Activated naive CD8-positive, alpha-beta T cell treated with anti-CD3 and anti-CD28 coated beads, Interleukin-2, amount 10 ng/mL, durations not matched to agents 7 days and 5 days (primary cell): Measurements from ENCODE around the gene VPS26A. TPM values are rescaled to one million over a fixed set of nuclear protein-coding genes. Genes with fewer than 3 reads are reported as not detected.
A peak's percentile ranks its signal among the peaks of the same experiment; 100 is the strongest.

ENCODE experiments used
- ATAC-seq: fragments of 150-1000 bp; cut with Tn5 transposase; one replicate; pipeline ENCODE4 v1.10.0; 2021; ENCODE audit warnings: low read depth, moderate library complexity
- POLR2A ChIA-PET: fragments of 350-600 bp; sonication (Branson Sonifier 250); formaldehyde crosslinking; loops from one replicate; lab custom pipeline; 2021; ENCODE audit warnings: antibody characterized with exemption; lab: Charles Lee
- DNase-seq: peaks from one replicate; pipeline ENCODE4 v3.0.0; 2021
- H3K27ac Mint-ChIP-seq: one replicate; pipeline ENCODE4 v1.8.0; 2022; ENCODE audit warnings: mild to moderate bottlenecking, mixed read lengths
- H3K27me3 Mint-ChIP-seq: one replicate; pipeline ENCODE4 v1.8.0; 2022; ENCODE audit warnings: mild to moderate bottlenecking, moderate library complexity, mixed read lengths
- H3K36me3 Mint-ChIP-seq: one replicate; pipeline ENCODE4 v1.8.0; 2021; ENCODE audit warnings: mild to moderate bottlenecking, mixed read lengths
- H3K4me1 Mint-ChIP-seq: one replicate; pipeline ENCODE4 v1.8.0; 2021; ENCODE audit warnings: mixed read lengths
- H3K4me3 Mint-ChIP-seq: one replicate; pipeline ENCODE4 v1.8.0; 2022; ENCODE audit warnings: mild to moderate bottlenecking, moderate library complexity, mixed read lengths
- H3K9me3 Mint-ChIP-seq: one replicate; pipeline ENCODE4 v1.8.0; 2021; ENCODE audit warnings: mixed read lengths
- total RNA-seq, 2 experiments: library from RNA; stranded (reverse); gene quantifications; one replicate each; pipeline ENCODE4 v1.2.3, GENCODE V29; 2021

The VPS26A gene
- total RNA-seq, 2 experiments from 2014 or later, result 46.7 to 49.7 TPM

- POLR2A ChIA-PET, result interaction anchor here (1.9 kb wide), 1 partner anchor 22 kb away, joined by 6 read pairs; the partner anchor contains the start of gene SUPV3L1
- ATAC-seq, result peak; percentile 44
- no peak overlapping the region for H3K4me3 Mint-ChIP-seq
- H3K9me3 Mint-ChIP-seq, result no peaks in the 10 kb centered on the region
- peak overlapping the region; percentile 67 for H3K27ac Mint-ChIP-seq
- peaks cover 27% of the 10 kb centered on the region for H3K36me3 Mint-ChIP-seq
- DNase-seq, result no peak
- peaks cover 43% of the 10 kb centered on the region for H3K4me1 Mint-ChIP-seq
- H3K27me3 Mint-ChIP-seq, result no peaks in the 10 kb centered on the region
These were observed 78.4 kb downstream of the VPS26A start for GRCh38 chr10:69202332-69202731.

GRCh38 chr10:69208761-69209160 is 84.8 kb downstream of the VPS26A start:
- peaks cover 3% of the 10 kb centered on the region for H3K27me3 Mint-ChIP-seq
- POLR2A ChIA-PET, result no interaction called here
- peak overlapping the region; percentile 51 for H3K27ac Mint-ChIP-seq
- H3K9me3 Mint-ChIP-seq, result no peaks in the 10 kb centered on the region
- ATAC-seq, result no peak
- no peak overlapping the region for H3K4me3 Mint-ChIP-seq
- H3K36me3 Mint-ChIP-seq, result peaks cover 42% of the 10 kb centered on the region
- peaks cover 35% of the 10 kb centered on the region for H3K4me1 Mint-ChIP-seq
- no peak for DNase-seq

- DNase-seq, result no peak
- peaks cover 42% of the 10 kb centered on the region for H3K36me3 Mint-ChIP-seq
- no peaks in the 10 kb centered on the region for H3K9me3 Mint-ChIP-seq
- H3K4me1 Mint-ChIP-seq, result peaks cover 39% of the 10 kb centered on the region
- H3K4me3 Mint-ChIP-seq, result no peak overlapping the region
- POLR2A ChIA-PET, result interaction anchor here (0.5 kb wide), 1 partner anchor 208 kb away, joined by 3 read pairs; no protein-coding TSS in a partner anchor
- no peak for ATAC-seq
- peak overlapping the region; percentile 40 for H3K27ac Mint-ChIP-seq
- H3K27me3 Mint-ChIP-seq, result peaks cover 3% of the 10 kb centered on the region
These were observed 86.0 kb downstream of the VPS26A start for GRCh38 chr10:69209787-69210484.

- no peak for ATAC-seq
- peaks cover 3% of the 10 kb centered on the region for H3K27me3 Mint-ChIP-seq
- peaks cover 40% of the 10 kb centered on the region for H3K4me1 Mint-ChIP-seq
- no peaks in the 10 kb centered on the region for H3K9me3 Mint-ChIP-seq
- H3K36me3 Mint-ChIP-seq, result peaks cover 38% of the 10 kb centered on the region
- no peak overlapping the region for H3K27ac Mint-ChIP-seq
- POLR2A ChIA-PET, result no interaction called here
- no peak for DNase-seq
- no peak overlapping the region for H3K4me3 Mint-ChIP-seq
These were observed 87.1 kb downstream of the VPS26A start for GRCh38 chr10:69211104-69211503.

- no peaks in the 10 kb centered on the region for H3K9me3 Mint-ChIP-seq
- no peak overlapping the region for H3K27ac Mint-ChIP-seq
- no peak for DNase-seq
- H3K36me3 Mint-ChIP-seq, result peaks cover 34% of the 10 kb centered on the region
- POLR2A ChIA-PET, result no interaction called here
- no peak for ATAC-seq
- peaks cover 41% of the 10 kb centered on the region for H3K4me1 Mint-ChIP-seq
- peaks cover 3% of the 10 kb centered on the region for H3K27me3 Mint-ChIP-seq
- no peak overlapping the region for H3K4me3 Mint-ChIP-seq
These were observed 87.5 kb downstream of the VPS26A start for GRCh38 chr10:69211524-69211923.

- H3K4me1 Mint-ChIP-seq, result peaks cover 35% of the 10 kb centered on the region
- no peaks in the 10 kb centered on the region for H3K9me3 Mint-ChIP-seq
- no peak for ATAC-seq
- H3K27ac Mint-ChIP-seq, result no peak overlapping the region
- POLR2A ChIA-PET, result interaction anchor here (0.9 kb wide), 1 partner anchor 24 kb away, joined by 3 read pairs; no protein-coding TSS in a partner anchor
- peaks cover 16% of the 10 kb centered on the region for H3K36me3 Mint-ChIP-seq
- peaks cover 5% of the 10 kb centered on the region for H3K27me3 Mint-ChIP-seq
- no peak for DNase-seq
- H3K4me3 Mint-ChIP-seq, result no peak overlapping the region
These were observed 89.8 kb downstream of the VPS26A start for GRCh38 chr10:69213591-69214311.

GRCh38 chr10:69214666-69215131 is 90.7 kb downstream of the VPS26A start:
- ATAC-seq (no peak), DNase-seq (no peak)
- peak overlapping the region; percentile 35 for H3K4me3 Mint-ChIP-seq
- H3K9me3 Mint-ChIP-seq, result no peaks in the 10 kb centered on the region
- POLR2A ChIA-PET, result interaction anchor here (0.6 to 2.7 kb wide), 5 partner anchors 9 to 209 kb away, joined by 3 to 22 read pairs (median 5); partner anchors contain the start of gene SUPV3L1
- H3K27ac Mint-ChIP-seq, result peak overlapping the region; percentile 17
- H3K27me3 Mint-ChIP-seq, result peaks cover 9% of the 10 kb centered on the region
- peaks cover 35% of the 10 kb centered on the region for H3K4me1 Mint-ChIP-seq
- H3K36me3 Mint-ChIP-seq, result peaks cover 8% of the 10 kb centered on the region

- Mint-ChIP-seq H3K27me3 (peaks cover 10% of the 10 kb centered on the region), H3K4me3 (peak overlapping the region; percentile 78), H3K36me3 (peaks cover 3% of the 10 kb centered on the region), H3K4me1 (peaks cover 31% of the 10 kb centered on the region), H3K27ac (peak overlapping the region; percentile 86), H3K9me3 (no peaks in the 10 kb centered on the region)
- DNase-seq, result no peak
- ATAC-seq, result peak; percentile 81
- POLR2A ChIA-PET, result interaction anchor here (0.6 to 2.7 kb wide), 5 partner anchors 10 to 208 kb away, joined by 3 to 22 read pairs (median 5); partner anchors contain the start of gene SUPV3L1
These were observed 91.6 kb downstream of the VPS26A start for GRCh38 chr10:69215405-69216171.

GRCh38 chr10:69216577-69217118 is 92.7 kb downstream of the VPS26A start:
- peaks cover 10% of the 10 kb centered on the region for H3K27me3 Mint-ChIP-seq
- peaks cover 34% of the 10 kb centered on the region for H3K4me1 Mint-ChIP-seq
- POLR2A ChIA-PET, result interaction anchor here (1.5 to 2.7 kb wide), 3 partner anchors 9 to 12 kb away, joined by 5 to 22 read pairs (median 12); no protein-coding TSS in a partner anchor
- no peak overlapping the region for H3K4me3 Mint-ChIP-seq
- no peak for ATAC-seq
- H3K36me3 Mint-ChIP-seq, result peaks cover 3% of the 10 kb centered on the region
- no peaks in the 10 kb centered on the region for H3K9me3 Mint-ChIP-seq
- H3K27ac Mint-ChIP-seq, result no peak overlapping the region
- no peak for DNase-seq

GRCh38 chr10:69217119-69217754 is 93.3 kb downstream of the VPS26A start:
- no peak for DNase-seq
- no peak for ATAC-seq
- Mint-ChIP-seq H3K4me3 (no peak overlapping the region), H3K4me1 (peaks cover 38% of the 10 kb centered on the region), H3K36me3 (peaks cover 3% of the 10 kb centered on the region), H3K9me3 (no peaks in the 10 kb centered on the region), H3K27ac (no peak overlapping the region), H3K27me3 (peaks cover 10% of the 10 kb centered on the region)
- POLR2A ChIA-PET, result interaction anchor here (2.5 kb wide), 1 partner anchor 12 kb away, joined by 22 read pairs; no protein-coding TSS in a partner anchor

- POLR2A ChIA-PET, result no interaction called here
- Mint-ChIP-seq H3K36me3 (no peaks in the 10 kb centered on the region), H3K4me3 (no peak overlapping the region), H3K27me3 (peaks cover 6% of the 10 kb centered on the region), H3K9me3 (no peaks in the 10 kb centered on the region), H3K27ac (no peak overlapping the region), H3K4me1 (peaks cover 44% of the 10 kb centered on the region)
- no peak for DNase-seq
- ATAC-seq, result no peak
These were observed 94.9 kb downstream of the VPS26A start for GRCh38 chr10:69218831-69219230.

- ATAC-seq (no peak), DNase-seq (no peak)
- Mint-ChIP-seq H3K27ac (peak within 1 kb of the TSS; percentile 71), H3K4me1 (peaks cover 41% of the 10 kb centered on the region), H3K9me3 (no peaks in the 10 kb centered on the region), H3K27me3 (peaks cover 6% of the 10 kb centered on the region), H3K36me3 (no peaks in the 10 kb centered on the region), H3K4me3 (no peak within 1 kb of the TSS)
- POLR2A ChIA-PET, result interaction anchor here (0.5 kb wide), 1 partner anchor 951 kb away, joined by 4 read pairs; no protein-coding TSS in a partner anchor
These were observed 96.1 kb downstream of the VPS26A start, which contains the start of gene HKDC1 for GRCh38 chr10:69220041-69220451. TSS of gene HKDC1 (plus strand) at chr10:69220332. CDS start at chr10:69220436, 104 bp downstream.
